H1 (cell line): ENCODE measurements around the gene SSH2. TPM values are rescaled to one million over a fixed set of nuclear protein-coding genes. Genes with fewer than 3 reads are reported as not detected.
A peak's percentile ranks its signal among the peaks of the same experiment; 100 is the strongest.

Experiments used
- CTCF ChIA-PET: fragments of 300-600 bp; sonication (Branson Sonifier 250); formaldehyde crosslinking; loops from one replicate; lab custom pipeline; 2021; ENCODE audit not compliant: partially characterized antibody; lab: Charles Lee
- POLR2A ChIA-PET: fragments of 300-600 bp; sonication (Branson Sonifier 250); formaldehyde crosslinking; loops from one replicate; lab custom pipeline; 2021; ENCODE audit warnings: inconsistent platforms; ENCODE audit not compliant: partially characterized antibody; lab: Charles Lee
- DNase-seq, 2 experiments: peaks; one replicate each; pipeline versions ENCODE4 v3.0.0 to v3.0.0-alpha.2; 2010 to 2022; ENCODE audit warnings: low spot score in 2 of 2, low read depth in 1 of 2, mixed read lengths in 1 of 2
- FAIRE-seq: peaks from 2 replicates; lab custom pipeline; 2011; peaks lifted over from hg19 to GRCh38; lab: Jason Lieb, UNC
- H2AFZ ChIP-seq: 2 replicates; pipeline ENCODE4 v1.8.1; 2012; ENCODE audit warnings: low read length, inconsistent platforms
- H2AK5ac ChIP-seq: 2 replicates; pipeline ENCODE4 v1.6.1; 2013; ENCODE audit warnings: low read depth, low read length
- H2BK120ac ChIP-seq: replicated peaks from 2 replicates; pipeline ENCODE3; 2013; ENCODE audit warnings: low read depth, low read length, inconsistent platforms
- H2BK12ac ChIP-seq: 2 replicates; pipeline ENCODE4 v1.6.1; 2013; ENCODE audit warnings: low read depth, low read length
- H2BK15ac ChIP-seq: 2 replicates; pipeline ENCODE4 v1.6.1; 2013; ENCODE audit warnings: low read length
- H2BK20ac ChIP-seq: 2 replicates; pipeline ENCODE4 v1.6.1; 2013; ENCODE audit warnings: low read length
- H2BK5ac ChIP-seq: 2 replicates; pipeline ENCODE4 v1.6.1; 2013; ENCODE audit warnings: low read depth, low read length
- H3K14ac ChIP-seq: 2 replicates; pipeline ENCODE4 v1.6.1; 2013; ENCODE audit warnings: inconsistent platforms; ENCODE audit not compliant: insufficient read length
- H3K18ac ChIP-seq: 2 replicates; pipeline ENCODE4 v1.6.1; 2013; ENCODE audit warnings: low read length; ENCODE audit errors: extremely low read depth
- H3K23ac ChIP-seq: 2 replicates; pipeline ENCODE4 v1.6.1; 2013; ENCODE audit warnings: inconsistent platforms; ENCODE audit not compliant: insufficient read length
- H3K23me2 ChIP-seq: 2 replicates; pipeline ENCODE4 v1.6.1; 2013; ENCODE audit warnings: low read depth, low read length
- H3K27ac ChIP-seq: 2 replicates; pipeline ENCODE4 v1.6.1; 2011; ENCODE audit warnings: low read depth, low read length, inconsistent platforms
- H3K27me3 ChIP-seq, 4 experiments: replicated peaks in 1 of 4; 1 replicate in 1 of 4; 2 replicates in 3 of 4; pipeline versions ENCODE4 v1.6.1 to v1.8.1; 2011 to 2013; ENCODE audit warnings: low read length in 3 of 4, mild to moderate bottlenecking in 3 of 4, inconsistent platforms in 2 of 4, mixed read lengths in 2 of 4, moderate library complexity in 1 of 4; ENCODE audit not compliant: control insufficient read depth in 3 of 4, insufficient read depth in 3 of 4; ENCODE audit errors: extremely low read depth in 1 of 4
- H3K36me3 ChIP-seq, 4 experiments: 2 replicates each; pipeline versions ENCODE4 v1.6.1 to v1.8.1; 2011 to 2013; ENCODE audit warnings: mild to moderate bottlenecking in 4 of 4, low read length in 3 of 4, moderate library complexity in 2 of 4, control low read depth in 1 of 4, inconsistent platforms in 1 of 4; ENCODE audit not compliant: insufficient read depth in 4 of 4, control insufficient read depth in 2 of 4
- H3K4ac ChIP-seq: replicated peaks from 2 replicates; pipeline ENCODE3; 2013; ENCODE audit warnings: low read length, low read depth, mixed read lengths, inconsistent platforms; ENCODE audit not compliant: insufficient read length
- H3K4me1 ChIP-seq, 4 experiments: replicated peaks in 1 of 4; 1 replicate in 1 of 4; 2 replicates in 3 of 4; pipeline versions ENCODE4 v1.6.1 to v1.8.1; 2011 to 2013; ENCODE audit warnings: low read length in 3 of 4, inconsistent platforms in 2 of 4, mixed read lengths in 1 of 4; ENCODE audit not compliant: insufficient read depth in 4 of 4, control insufficient read depth in 3 of 4
- H3K4me2 ChIP-seq, 2 experiments: 2 replicates each; pipeline versions ENCODE4 v1.6.1 to v1.8.1; 2011 to 2013; ENCODE audit warnings: low read depth in 2 of 2, low read length in 2 of 2, control low read depth in 1 of 2, inconsistent platforms in 1 of 2, mild to moderate bottlenecking in 1 of 2; ENCODE audit not compliant: insufficient read depth in 1 of 2
- H3K4me3 ChIP-seq, 4 experiments: fragments of 200-600, 300-600 bp in 1 of 4; sonication (generic), shearing (Covaris generic), sonication (Bioruptor Twin) in 1 of 4; 2 replicates each; pipeline versions ENCODE4 v1.5.1 to v1.8.1; 2011 to 2016; ENCODE audit warnings: low read length in 4 of 4, low read depth in 3 of 4, control low read depth in 2 of 4, inconsistent platforms in 2 of 4, mild to moderate bottlenecking in 2 of 4, mixed read lengths in 1 of 4, moderate library complexity in 1 of 4; ENCODE audit not compliant: insufficient read depth in 2 of 4; ENCODE audit errors: extremely low read depth in 1 of 4
- H3K56ac ChIP-seq: replicated peaks from 2 replicates; pipeline ENCODE3; 2013; ENCODE audit warnings: low read depth, mild to moderate bottlenecking, mixed read lengths, low read length, inconsistent platforms; ENCODE audit not compliant: insufficient read length
- H3K79me1 ChIP-seq: 2 replicates; pipeline ENCODE4 v1.6.1; 2013; ENCODE audit warnings: low read depth, low read length, control low read depth
- H3K79me2 ChIP-seq, 2 experiments: 2 replicates each; pipeline versions ENCODE4 v1.6.1 to v1.8.1; 2012 to 2013; ENCODE audit warnings: low read length in 2 of 2, mild to moderate bottlenecking in 2 of 2, inconsistent platforms in 1 of 2; ENCODE audit not compliant: insufficient read depth in 2 of 2, control insufficient read depth in 1 of 2
- H3K9ac ChIP-seq, 4 experiments: replicated peaks in 1 of 4; 1 replicate in 1 of 4; 2 replicates in 3 of 4; pipeline versions ENCODE4 v1.6.1 to v1.8.1; 2011 to 2013; ENCODE audit warnings: low read depth in 3 of 4, low read length in 3 of 4, control low read depth in 2 of 4, mild to moderate bottlenecking in 2 of 4, moderate library complexity in 2 of 4, inconsistent platforms in 1 of 4; ENCODE audit errors: extremely low read depth in 1 of 4
- H3K9me3 ChIP-seq, 2 experiments: 2 replicates each; pipeline versions ENCODE4 v1.6.1 to v1.8.1; 2012 to 2013; ENCODE audit warnings: mild to moderate bottlenecking in 2 of 2, moderate library complexity in 2 of 2, control low read depth in 1 of 2, inconsistent platforms in 1 of 2, low read depth in 1 of 2, low read length in 1 of 2, mixed read lengths in 1 of 2; ENCODE audit not compliant: insufficient read depth in 2 of 2
- H4K20me1 ChIP-seq, 2 experiments: replicated peaks in 1 of 2; 2 replicates each; pipeline versions ENCODE3 to v1.8.1; 2011 to 2013; ENCODE audit warnings: inconsistent platforms in 2 of 2, low read length in 2 of 2, mild to moderate bottlenecking in 1 of 2; ENCODE audit not compliant: insufficient read depth in 2 of 2, control insufficient read depth in 1 of 2
- H4K5ac ChIP-seq: 2 replicates; pipeline ENCODE4 v1.6.1; 2013; ENCODE audit warnings: low read length, low read depth, mixed read lengths, inconsistent platforms; ENCODE audit not compliant: insufficient read length
- H4K8ac ChIP-seq: 2 replicates; pipeline ENCODE4 v1.8.0; 2013; ENCODE audit warnings: mild to moderate bottlenecking, moderate library complexity, low read length, inconsistent platforms; ENCODE audit not compliant: insufficient read depth; ENCODE audit errors: extremely low read depth
- H4K91ac ChIP-seq: replicated peaks from 2 replicates; pipeline ENCODE3; 2013; ENCODE audit warnings: low read length, mixed read lengths, inconsistent platforms; ENCODE audit not compliant: insufficient read length
- KDM4A ChIP-seq: IDR thresholded peaks from one replicate; pipeline ENCODE4 v1.7.1; 2012; ENCODE audit warnings: low read depth, mild to moderate bottlenecking, moderate library complexity, low read length, inconsistent platforms; ENCODE audit not compliant: severe bottlenecking
- WGBS, 2 experiments: shearing (Covaris generic) in 1 of 2; methylation state at CpG; one replicate each; pipeline versions ENCODE4 v1.1.6 to v1.1.7; 2013 to 2015; ENCODE audit warnings: low lambda C conversion rate in 2 of 2, mixed read lengths in 2 of 2, inconsistent platforms in 1 of 2, low coverage in 1 of 2, missing lambda C conversion rate in 1 of 2; ENCODE audit not compliant: insufficient replicate concordance in 2 of 2, insufficient coverage in 1 of 2, insufficient read length in 1 of 2; ENCODE audit errors: extremely low coverage in 1 of 2, missing lambda C conversion rate in 1 of 2; 5-methylcytosine and 5-hydroxymethylcytosine counted together
- polyA plus RNA-seq, 7 experiments: library from polyadenylated mRNA; depleted of rRNA in 3 of 7; stranded (reverse) in 5 of 7; unstranded in 2 of 7; fragments of >200 nt in 5 of 7; fragments of 200-250 nt in 2 of 7; gene quantifications; 1 replicate in 5 of 7; 2 replicates in 1 of 7; 4 replicates in 1 of 7; pipeline versions ENCODE4 v1.2.1 to v1.2.3, GENCODE V29; 2011 to 2013; ENCODE audit warnings: missing spikeins in 2 of 7, mixed read lengths in 2 of 7
- total RNA-seq: library from RNA; stranded (reverse); fragmentation: NEBNext Ultra II Directional; extraction: Animal tissue kit (Norgen Biotek cat#: 25700); gene quantifications from 2 replicates; pipeline ENCODE4 v1.2.1, GENCODE V29; 2021

The SSH2 gene
- total and polyA plus RNA-seq, 2 of the 8 experiments (the other 6 are each of a cell fraction or from before 2014, with no cell fraction given) = 5.2 to 15.9 TPM

DNA sequence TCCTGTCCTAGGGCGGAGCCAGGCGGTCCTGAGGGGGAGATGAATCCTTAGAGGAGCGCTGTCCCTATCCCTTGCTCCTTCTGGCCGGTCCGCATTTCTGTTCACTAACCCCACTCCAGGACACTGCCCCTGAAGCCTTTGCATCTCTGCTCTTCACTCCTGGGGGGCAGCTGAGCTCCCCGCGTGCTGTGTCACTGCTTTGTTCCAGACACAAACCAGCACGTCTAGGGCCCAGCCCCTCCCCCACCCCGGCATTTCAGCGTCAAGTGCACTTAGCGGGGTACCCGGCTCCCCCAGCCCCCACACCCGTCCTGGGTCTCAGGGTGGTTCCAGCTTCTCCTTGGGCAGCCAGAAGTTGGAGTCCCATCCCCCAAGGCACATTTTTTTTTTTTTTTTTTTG is 316.2 kb downstream of the SSH2 start:
- ChIA-PET POLR2A (interaction anchor here (0.6 to 1.3 kb wide), 4 partner anchors 13 to 1173 kb away, joined by 3 to 4 read pairs (median 3); no protein-coding TSS in a partner anchor), CTCF (interaction anchor here (0.6 to 13.1 kb wide), 13 partner anchors 9 to 481 kb away, joined by 3 to 193 read pairs (median 4); partner anchors contain the start of genes ABHD15, ANKRD13B and TP53I13)
- WGBS, 2 experiments = 35% methylated on average over 12 of the region's 13 CpGs; no CpG with 5 or more reads in 1 of the 2 experiments
- peak overlapping the region; percentile 5 to 55 (median 38); a peak in 5 of 8 replicates for H3K4me3 ChIP-seq
- H3K27me3 ChIP-seq = peaks cover 17 to 53% (median 41%) of the 10 kb centered on the region in 4 experiments
- peaks cover 10 to 38% (median 32%) of the 10 kb centered on the region in 4 experiments for H3K4me1 ChIP-seq
- H3K27ac ChIP-seq = no peak overlapping the region
- 0 out of 2 replicates have a peak, but pooled peaks cover 2% of the 10 kb centered on the region for H3K79me1 ChIP-seq
- H3K56ac ChIP-seq = no peak overlapping the region
- H3K23me2 ChIP-seq = peaks cover 13% of the 10 kb centered on the region
- no peak overlapping the region for H3K14ac ChIP-seq
- peaks cover 3 to 5% of the 10 kb centered on the region in 2 experiments for H4K20me1 ChIP-seq
- 0 out of 7 replicates have a peak overlapping the region, but pooled peaks of 1 of the 4 experiments have one; percentile 4 for H3K9ac ChIP-seq
- DNase-seq = no peak
- no peak overlapping the region for H2BK20ac ChIP-seq
- no peak overlapping the region; the same call in 1 of the 2 replicates for H3K18ac ChIP-seq
- no peak for FAIRE-seq
- no peak overlapping the region for H2BK120ac ChIP-seq
- H3K4ac ChIP-seq = no peak overlapping the region
- H3K9me3 ChIP-seq = peaks cover 0 to 11% of the 10 kb centered on the region in 2 experiments; a peak in 1 of 4 replicates
- H2BK12ac ChIP-seq = peak overlapping the region; percentile 39; the same call in 1 of the 2 replicates
- no peak overlapping the region for H3K23ac ChIP-seq
- 0 out of 2 replicates have a peak overlapping the region, but pooled peaks have one; percentile 29 for H2BK15ac ChIP-seq
- peak overlapping the region; percentile 85; the same call in 1 of the 2 replicates for H2AK5ac ChIP-seq
- H4K5ac ChIP-seq = no peak overlapping the region
- H4K91ac ChIP-seq = peak overlapping the region; percentile 61
- H2BK5ac ChIP-seq = no peak overlapping the region
- peaks cover 0 to 7% (median 0%) of the 10 kb centered on the region in 4 experiments; a peak in 1 of 8 replicates for H3K36me3 ChIP-seq
- H3K79me2 ChIP-seq = no peaks in the 10 kb centered on the region
- peak overlapping the region; percentile 46 to 75 for H3K4me2 ChIP-seq
- peak overlapping the region; percentile 84; the same call in 1 of the 2 replicates for H4K8ac ChIP-seq
- H2AFZ ChIP-seq = peak overlapping the region; percentile 9; the same call in 1 of the 2 replicates
- TF ChIP-seq KDM4A = peak; percentile 6
